Naive B cell (primary cell): ENCODE results near the gene LIMCH1. TPM values are rescaled to one million over a fixed set of nuclear protein-coding genes. Genes with fewer than 3 reads are reported as not detected.
"Not testable (repeated sequence)": the region's sequence is repeated elsewhere in the genome, so short reads cannot be mapped to it uniquely, and the experiment has no call there.

Experiments used
- ATAC-seq, 2 donors: fragments of 150-1000 bp; cut with Tn5 transposase; 2 replicates each; pipeline ENCODE4 v1.10.0; 2021; ENCODE audit warnings: low read depth in 2 of 2, mild to moderate bottlenecking in 2 of 2, moderate library complexity in 2 of 2
- DNase-seq: peaks from one replicate; pipeline ENCODE4 v3.0.0; 2022
- H3K27ac Mint-ChIP-seq, 6 donors: one replicate each; pipeline ENCODE4 v1.8.0; 2020 to 2022; ENCODE audit warnings: mild to moderate bottlenecking in 6 of 6, mixed read lengths in 6 of 6, moderate library complexity in 5 of 6, inconsistent platforms in 2 of 6
- H3K27me3 Mint-ChIP-seq, 3 donors: one replicate each; pipeline ENCODE4 v1.8.0; 2021 to 2022; ENCODE audit warnings: mixed read lengths in 3 of 3, mild to moderate bottlenecking in 1 of 3
- H3K36me3 Mint-ChIP-seq, 2 donors: one replicate each; pipeline ENCODE4 v1.8.0; 2020 to 2022; ENCODE audit warnings: mixed read lengths in 2 of 2, inconsistent platforms in 1 of 2, mild to moderate bottlenecking in 1 of 2
- H3K4me1 Mint-ChIP-seq, 3 donors: one replicate each; pipeline ENCODE4 v1.8.0; 2020 to 2022; ENCODE audit warnings: mixed read lengths in 3 of 3, inconsistent platforms in 1 of 3, mild to moderate bottlenecking in 1 of 3, moderate library complexity in 1 of 3
- H3K4me3 Mint-ChIP-seq, 8 donors: one replicate each; pipeline ENCODE4 v1.8.0; 2020 to 2022; ENCODE audit warnings: mild to moderate bottlenecking in 8 of 8, mixed read lengths in 8 of 8, moderate library complexity in 8 of 8, inconsistent platforms in 2 of 8
- H3K9me3 Mint-ChIP-seq, 7 donors: one replicate each; pipeline ENCODE4 v1.8.0; 2020 to 2022; ENCODE audit warnings: mixed read lengths in 7 of 7, mild to moderate bottlenecking in 5 of 7, inconsistent platforms in 2 of 7, moderate library complexity in 1 of 7
- polyA plus RNA-seq, 6 donors: library from polyadenylated mRNA; unstranded; fragments of 300-500 nt; fragmentation: Illumina TruSeq; gene quantifications; one replicate each; pipeline ENCODE4 v1.2.3, GENCODE V29; 2021; ENCODE audit warnings: low read depth in 6 of 6

Gene LIMCH1
- polyA plus RNA-seq, 6 donors from 2014 or later: not detected

- Mint-ChIP-seq H3K27ac (no peak overlapping the region), H3K4me1 (peaks cover 2 to 18% (median 6%) of the 10 kb centered on the region in 3 donors), H3K27me3 (peaks cover 14 to 32% (median 26%) of the 10 kb centered on the region in 3 donors), H3K9me3 (no peaks in the 10 kb centered on the region), H3K4me3 (no peak overlapping the region), H3K36me3 (peaks cover 5 to 7% of the 10 kb centered on the region in 2 donors)
- DNase-seq (no peak), ATAC-seq (peak; percentile 32 to 56)
These were observed 109.4 kb downstream of the LIMCH1 start for GRCh38 chr4:41647383-41647782.

- H3K9me3 Mint-ChIP-seq, H3K4me3 Mint-ChIP-seq, DNase-seq, ATAC-seq, H3K36me3 Mint-ChIP-seq, H3K27ac Mint-ChIP-seq: not testable (repeated sequence)
- H3K4me1 Mint-ChIP-seq: peaks cover 2 to 13% (median 6%) of the 10 kb centered on the region in 3 donors
- H3K27me3 Mint-ChIP-seq: peaks cover 6 to 18% (median 8%) of the 10 kb centered on the region in 3 donors
These were observed 113.2 kb downstream of the LIMCH1 start for GRCh38 chr4:41651150-41651549.

- H3K9me3 Mint-ChIP-seq: no peaks in the 10 kb centered on the region
These were observed 115.0 kb downstream of the LIMCH1 start for GRCh38 chr4:41652971-41653370.

GRCh38 chr4:41653523-41653922 lies 115.6 kb downstream of the LIMCH1 start:
- H3K36me3 Mint-ChIP-seq: no peaks in the 10 kb centered on the region
- peaks cover 0 to 10% (median 8%) of the 10 kb centered on the region in 3 donors for H3K27me3 Mint-ChIP-seq
- ATAC-seq: no peak
- DNase-seq: no peak
- no peak overlapping the region for H3K4me3 Mint-ChIP-seq
- H3K4me1 Mint-ChIP-seq: no peaks in the 10 kb centered on the region
- no peaks in the 10 kb centered on the region for H3K9me3 Mint-ChIP-seq
- no peak overlapping the region for H3K27ac Mint-ChIP-seq

More at GRCh38 chr4:41652971-41653370, 115.0 kb downstream of the LIMCH1 start:
- H3K27ac Mint-ChIP-seq: no peak overlapping the region
- peaks cover 0 to 5% (median under 1%) of the 10 kb centered on the region in 3 donors for H3K4me1 Mint-ChIP-seq
- no peak overlapping the region for H3K4me3 Mint-ChIP-seq
- no peaks in the 10 kb centered on the region for H3K36me3 Mint-ChIP-seq
- H3K27me3 Mint-ChIP-seq: peaks cover 0 to 10% (median 8%) of the 10 kb centered on the region in 3 donors
- ATAC-seq: no peak
- DNase-seq: no peak

GRCh38 chr4:41655177-41655576 lies 117.2 kb downstream of the LIMCH1 start:
- DNase-seq (no peak), ATAC-seq (no peak)
- no peaks in the 10 kb centered on the region for H3K9me3 Mint-ChIP-seq
- H3K4me1 Mint-ChIP-seq: no peaks in the 10 kb centered on the region
- peaks cover 0 to 10% (median 8%) of the 10 kb centered on the region in 3 donors for H3K27me3 Mint-ChIP-seq
- H3K36me3 Mint-ChIP-seq: no peaks in the 10 kb centered on the region
- H3K4me3 Mint-ChIP-seq: no peak overlapping the region
- H3K27ac Mint-ChIP-seq: no peak overlapping the region

- H3K4me1 Mint-ChIP-seq: no peaks in the 10 kb centered on the region
- no peak overlapping the region for H3K4me3 Mint-ChIP-seq
These were observed 118.1 kb downstream of the LIMCH1 start for GRCh38 chr4:41656106-41656505.

GRCh38 chr4:41656572-41657520 lies 118.9 kb downstream of the LIMCH1 start:
- Mint-ChIP-seq H3K27ac (no peak overlapping the region), H3K4me1 (no peaks in the 10 kb centered on the region), H3K36me3 (no peaks in the 10 kb centered on the region), H3K4me3 (no peak overlapping the region), H3K9me3 (no peaks in the 10 kb centered on the region), H3K27me3 (peaks cover 0 to 18% (median 15%) of the 10 kb centered on the region in 3 donors)
- DNase-seq (no peak), ATAC-seq (no peak)

More at GRCh38 chr4:41656106-41656505, 118.1 kb downstream of the LIMCH1 start:
- DNase-seq (no peak), ATAC-seq (no peak)
- Mint-ChIP-seq H3K27me3 (peaks cover 0 to 18% (median 15%) of the 10 kb centered on the region in 3 donors), H3K36me3 (no peaks in the 10 kb centered on the region), H3K27ac (no peak overlapping the region), H3K9me3 (no peaks in the 10 kb centered on the region)

- Mint-ChIP-seq H3K27me3 (peaks cover 2 to 20% (median 15%) of the 10 kb centered on the region in 3 donors), H3K4me3 (no peak overlapping the region), H3K9me3 (no peaks in the 10 kb centered on the region), H3K27ac (no peak overlapping the region), H3K4me1 (no peaks in the 10 kb centered on the region), H3K36me3 (no peaks in the 10 kb centered on the region)
- ATAC-seq: no peak
- no peak for DNase-seq
These were observed 119.6 kb downstream of the LIMCH1 start for GRCh38 chr4:41657561-41657960.

- H3K27me3 Mint-ChIP-seq: peaks cover 8 to 26% (median 15%) of the 10 kb centered on the region in 3 donors
- no peak overlapping the region for H3K27ac Mint-ChIP-seq
- H3K9me3 Mint-ChIP-seq: peaks cover 0 to 2% (median 0%) of the 10 kb centered on the region in 7 donors
- ATAC-seq: no peak
- H3K4me1 Mint-ChIP-seq: no peaks in the 10 kb centered on the region
- no peak overlapping the region for H3K4me3 Mint-ChIP-seq
- H3K36me3 Mint-ChIP-seq: no peaks in the 10 kb centered on the region
- DNase-seq: no peak
These were observed 120.2 kb downstream of the LIMCH1 start for GRCh38 chr4:41658163-41658562.

GRCh38 chr4:41660352-41660751 lies 122.4 kb downstream of the LIMCH1 start:
- Mint-ChIP-seq H3K36me3 (no peaks in the 10 kb centered on the region), H3K4me1 (no peaks in the 10 kb centered on the region), H3K27me3 (peaks cover 8 to 19% (median 14%) of the 10 kb centered on the region in 3 donors), H3K4me3 (no peak overlapping the region), H3K27ac (no peak overlapping the region), H3K9me3 (peaks cover 0 to 2% (median 0%) of the 10 kb centered on the region in 7 donors)
- no peak for ATAC-seq
- DNase-seq: no peak

GRCh38 chr4:41661442-41662076 lies 123.6 kb downstream of the LIMCH1 start:
- Mint-ChIP-seq H3K27me3 (peaks cover 8 to 19% (median 10%) of the 10 kb centered on the region in 3 donors), H3K4me3 (no peak overlapping the region), H3K9me3 (peaks cover 0 to 2% (median 0%) of the 10 kb centered on the region in 7 donors), H3K4me1 (no peaks in the 10 kb centered on the region), H3K36me3 (no peaks in the 10 kb centered on the region), H3K27ac (no peak overlapping the region)
- ATAC-seq (no peak), DNase-seq (peak; percentile 8)

- no peaks in the 10 kb centered on the region for H3K36me3 Mint-ChIP-seq
- no peak overlapping the region for H3K4me3 Mint-ChIP-seq
- H3K27me3 Mint-ChIP-seq: peaks cover 16 to 26% (median 22%) of the 10 kb centered on the region in 3 donors
- H3K27ac Mint-ChIP-seq: no peak overlapping the region
- no peak for ATAC-seq
- peaks cover 0 to 2% (median 0%) of the 10 kb centered on the region in 7 donors for H3K9me3 Mint-ChIP-seq
- H3K4me1 Mint-ChIP-seq: no peaks in the 10 kb centered on the region
- no peak for DNase-seq
These were observed 127.8 kb downstream of the LIMCH1 start for GRCh38 chr4:41665636-41666207.

GRCh38 chr4:41668024-41668423 lies 130.1 kb downstream of the LIMCH1 start:
- Mint-ChIP-seq H3K4me1 (no peaks in the 10 kb centered on the region), H3K27me3 (peaks cover 9 to 22% (median 15%) of the 10 kb centered on the region in 3 donors), H3K4me3 (no peak overlapping the region), H3K36me3 (no peaks in the 10 kb centered on the region), H3K27ac (no peak overlapping the region), H3K9me3 (no peaks in the 10 kb centered on the region)
- ATAC-seq (no peak), DNase-seq (no peak)
